Naive thymus-derived CD4-positive, alpha-beta T cell (primary cell): ENCODE results near the gene CAPN5. TPM values are rescaled to one million over a fixed set of nuclear protein-coding genes. Genes with fewer than 3 reads are reported as not detected.

ENCODE experiments used
- ATAC-seq: fragments of 150-1000 bp; cut with Tn5 transposase; 2 replicates; pipeline ENCODE4 v1.10.0; 2021; ENCODE audit warnings: mild to moderate bottlenecking, moderate library complexity
- CTCF ChIA-PET: fragments of 350-600 bp; sonication (Branson Sonifier 250); formaldehyde crosslinking; loops from one replicate; lab custom pipeline; 2021; ENCODE audit warnings: antibody characterized with exemption; lab: Charles Lee
- POLR2A ChIA-PET: fragments of 350-600 bp; sonication (Branson Sonifier 250); formaldehyde crosslinking; loops from one replicate; lab custom pipeline; 2021; ENCODE audit warnings: antibody characterized with exemption, inconsistent platforms; lab: Charles Lee
- DNase-seq, 9 donors: peaks; one replicate each; pipeline versions ENCODE4 v3.0.0 to v3.0.0-alpha.2; 2020 to 2022; ENCODE audit warnings: mixed read lengths in 1 of 9
- H3K27ac ChIP-seq: one replicate; pipeline ENCODE4 v1.7.0; 2013; ENCODE audit warnings: mild to moderate bottlenecking, low read depth, low read length, moderate library complexity
- H3K27me3 ChIP-seq, 2 donors: one replicate each; pipeline ENCODE4 v1.7.0; 2013; ENCODE audit warnings: low read length in 2 of 2, mild to moderate bottlenecking in 2 of 2, moderate library complexity in 2 of 2; ENCODE audit not compliant: control insufficient read depth in 2 of 2, insufficient read depth in 2 of 2
- H3K36me3 ChIP-seq, 3 experiments: 1 replicate in 2 of 3; 2 replicates in 1 of 3; pipeline ENCODE4 v1.7.0; 2013; ENCODE audit warnings: low read length in 3 of 3, mild to moderate bottlenecking in 3 of 3, moderate library complexity in 1 of 3; ENCODE audit not compliant: insufficient read depth in 3 of 3, control insufficient read depth in 2 of 3
- H3K4me1 ChIP-seq, 2 donors: one replicate each; pipeline ENCODE4 v1.7.0; 2013; ENCODE audit warnings: low read length in 2 of 2, mild to moderate bottlenecking in 2 of 2, moderate library complexity in 1 of 2; ENCODE audit not compliant: control insufficient read depth in 2 of 2, insufficient read depth in 2 of 2
- H3K4me3 ChIP-seq: 2 replicates; pipeline ENCODE4 v1.7.0; 2013; ENCODE audit warnings: mild to moderate bottlenecking, low read length
- H3K9me3 ChIP-seq, 3 experiments: 1 replicate in 2 of 3; 2 replicates in 1 of 3; pipeline ENCODE4 v1.7.0; 2013; ENCODE audit warnings: low read length in 3 of 3; ENCODE audit not compliant: control insufficient read depth in 2 of 3
- H3K27ac Mint-ChIP-seq, 9 donors: one replicate each; pipeline ENCODE4 v1.8.0; 2020 to 2022; ENCODE audit warnings: mixed read lengths in 9 of 9, mild to moderate bottlenecking in 8 of 9, moderate library complexity in 5 of 9, inconsistent platforms in 2 of 9
- H3K27me3 Mint-ChIP-seq, 5 donors: one replicate each; pipeline ENCODE4 v1.8.0; 2021 to 2022; ENCODE audit warnings: mixed read lengths in 5 of 5, mild to moderate bottlenecking in 1 of 5
- H3K36me3 Mint-ChIP-seq, 5 donors: one replicate each; pipeline ENCODE4 v1.8.0; 2020 to 2022; ENCODE audit warnings: mixed read lengths in 5 of 5, mild to moderate bottlenecking in 3 of 5, inconsistent platforms in 1 of 5
- H3K4me1 Mint-ChIP-seq, 7 donors: one replicate each; pipeline ENCODE4 v1.8.0; 2020 to 2022; ENCODE audit warnings: mixed read lengths in 7 of 7, mild to moderate bottlenecking in 3 of 7, inconsistent platforms in 1 of 7
- H3K4me3 Mint-ChIP-seq, 10 donors: one replicate each; pipeline ENCODE4 v1.8.0; 2020 to 2022; ENCODE audit warnings: mild to moderate bottlenecking in 10 of 10, mixed read lengths in 10 of 10, moderate library complexity in 6 of 10, inconsistent platforms in 2 of 10
- H3K9me3 Mint-ChIP-seq, 11 donors: one replicate each; pipeline ENCODE4 v1.8.0; 2020 to 2022; ENCODE audit warnings: mixed read lengths in 11 of 11, mild to moderate bottlenecking in 4 of 11, inconsistent platforms in 1 of 11, moderate library complexity in 1 of 11
- intact Hi-C, 2 donors: fragments of 100-400 bp; cut with micrococcal nuclease; formaldehyde crosslinking; loops; one replicate each; pipeline ENCODE4 v1.15.1; 2023
- polyA plus RNA-seq, 2 donors: library from polyadenylated mRNA; unstranded; fragments of 300-500 nt; fragmentation: Illumina TruSeq; gene quantifications; one replicate each; pipeline ENCODE4 v1.2.3, GENCODE V29; 2021
- total RNA-seq, 6 experiments: library from RNA in 5 of 6; stranded (reverse) in 5 of 6; gene quantifications; 1 replicate in 5 of 6; 2 replicates in 1 of 6; pipeline ENCODE4 v1.2.3 and lab custom pipeline; 2021 to 2026

Gene CAPN5
- total and polyA plus RNA-seq, 7 experiments from 2014 or later = 0.94 to 5.8 (median 5.6) TPM

DNA sequence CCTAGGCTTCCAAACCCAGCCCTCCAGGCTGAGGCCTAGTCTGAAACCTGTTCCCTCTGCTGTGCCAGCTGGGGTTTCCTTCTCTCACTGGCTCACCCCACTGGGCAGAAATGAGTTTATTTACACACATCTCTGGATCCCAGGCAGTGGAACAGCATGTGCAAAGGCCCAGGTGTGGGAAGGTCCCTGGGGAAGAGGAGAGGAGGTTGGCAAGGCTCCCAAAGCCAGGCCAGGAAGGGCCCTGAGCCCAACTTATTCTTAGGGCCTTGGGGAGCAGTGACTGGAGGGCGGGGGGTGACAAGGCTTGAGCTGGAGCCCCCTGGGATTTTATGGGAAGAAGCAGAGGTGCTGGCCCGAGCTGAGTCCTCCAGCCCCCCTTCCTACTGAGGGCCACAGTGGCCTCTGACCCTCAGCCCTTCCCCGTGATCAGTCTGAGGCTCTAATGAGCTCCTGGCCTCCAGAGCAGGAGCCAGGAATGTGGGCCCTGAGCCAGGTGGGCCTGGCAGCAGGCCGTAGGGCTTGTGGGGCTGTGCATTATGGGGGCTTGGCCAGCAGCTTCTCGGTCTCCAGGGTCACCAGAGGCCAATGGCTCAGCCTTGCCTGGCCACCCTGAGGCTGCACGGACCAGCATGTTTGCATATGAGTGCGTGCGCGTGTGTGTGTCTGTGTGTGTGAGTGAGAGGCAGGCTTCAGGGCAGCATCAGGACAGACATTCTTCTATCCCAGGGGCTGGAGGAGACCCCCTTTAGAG is 64.2 kb downstream of the CAPN5 start:
- no peak overlapping the region for H3K4me3 Mint-ChIP-seq
- peak overlapping the region in 1 of 9 donors; percentile 65 for H3K27ac Mint-ChIP-seq

DNA sequence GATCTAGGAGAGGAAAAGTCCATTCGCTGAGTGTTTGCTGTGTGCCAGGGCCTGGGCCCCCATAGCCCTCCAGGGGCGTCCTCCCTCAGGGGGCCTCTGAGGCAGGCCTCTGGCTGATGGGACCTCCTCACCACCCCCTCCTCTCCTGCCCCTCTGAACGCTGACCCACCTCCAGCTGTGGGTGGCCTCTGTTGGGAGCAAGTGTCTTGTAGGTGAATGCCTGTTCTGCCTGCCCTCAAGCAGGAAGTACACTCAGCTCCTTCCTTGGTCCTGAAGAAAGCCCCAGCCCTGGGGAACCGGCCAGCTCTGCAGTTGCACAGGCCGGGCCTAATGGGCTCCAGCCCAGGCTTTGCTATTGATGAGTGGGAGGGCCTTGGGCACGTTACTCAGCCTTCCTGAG is 64.8 kb downstream of the CAPN5 start:
- Mint-ChIP-seq H3K4me1 (peaks cover 0 to 10% (median 5%) of the 10 kb centered on the region in 7 donors), H3K27me3 (peaks cover 4 to 11% (median 5%) of the 10 kb centered on the region in 5 donors), H3K27ac (peak overlapping the region in 2 of 9 donors; percentile 14 to 65), H3K4me3 (no peak overlapping the region), H3K36me3 (no peaks in the 10 kb centered on the region), H3K9me3 (peaks cover 0 to 2% (median 0%) of the 10 kb centered on the region in 11 donors)
- Histone ChIP-seq H3K4me3 (no peak overlapping the region), H3K27me3 (no peaks in the 10 kb centered on the region), H3K36me3 (no peaks in the 10 kb centered on the region), H3K27ac (no peak overlapping the region), H3K9me3 (no peaks in the 10 kb centered on the region), H3K4me1 (peaks cover 3 to 10% of the 10 kb centered on the region in 2 donors)
- CTCF ChIA-PET = no interaction called here
- DNase-seq (no peak), ATAC-seq (no peak)
- POLR2A ChIA-PET = interaction anchor here (0.6 kb wide), 1 partner anchor 188 kb away, joined by 5 read pairs; no protein-coding TSS in a partner anchor
- intact Hi-C loops = no loop called here

More for the DNA sequence above, 64.2 kb downstream of the CAPN5 start:
- peaks cover 0 to 12% (median 0%) of the 10 kb centered on the region in 5 donors for H3K27me3 Mint-ChIP-seq
- peaks cover 3 to 11% of the 10 kb centered on the region in 2 donors for H3K4me1 ChIP-seq
- ATAC-seq = no peak
- H3K36me3 ChIP-seq = no peaks in the 10 kb centered on the region
- ChIA-PET CTCF (no interaction called here), POLR2A (no interaction called here)
- no peaks in the 10 kb centered on the region for H3K27me3 ChIP-seq
- H3K9me3 Mint-ChIP-seq = peaks cover 0 to 2% (median 0%) of the 10 kb centered on the region in 11 donors
- H3K36me3 Mint-ChIP-seq = no peaks in the 10 kb centered on the region
- intact Hi-C loops = no loop called here
- H3K9me3 ChIP-seq = no peaks in the 10 kb centered on the region
- DNase-seq = no peak
- H3K4me3 ChIP-seq = no peak overlapping the region
- peaks cover 0 to 15% (median 6%) of the 10 kb centered on the region in 7 donors for H3K4me1 Mint-ChIP-seq
- no peak overlapping the region for H3K27ac ChIP-seq

DNA sequence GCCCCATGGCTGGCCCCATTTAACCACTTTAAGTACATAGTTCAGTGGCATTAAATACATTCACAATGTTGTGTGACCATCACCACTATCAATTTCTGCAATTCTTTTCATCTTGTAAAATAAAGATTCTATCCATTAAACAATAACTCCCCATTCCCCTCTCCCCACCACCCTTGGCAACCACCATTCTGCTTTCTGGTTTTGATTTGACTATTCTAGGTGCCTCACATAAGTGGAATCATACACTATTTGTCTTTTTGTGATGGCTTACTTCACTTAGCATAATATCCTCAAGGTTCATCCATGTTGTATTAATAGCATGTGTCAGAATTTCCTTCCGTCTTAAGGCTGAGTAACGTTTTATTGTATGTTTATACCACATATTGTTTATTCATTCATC is 68.3 kb downstream of the CAPN5 start:
- Histone ChIP-seq H3K9me3 (no peaks in the 10 kb centered on the region), H3K27ac (no peak overlapping the region), H3K4me1 (no peaks in the 10 kb centered on the region), H3K27me3 (no peaks in the 10 kb centered on the region), H3K36me3 (no peaks in the 10 kb centered on the region), H3K4me3 (no peak overlapping the region)
- Mint-ChIP-seq H3K4me3 (no peak overlapping the region), H3K27ac (no peak overlapping the region), H3K9me3 (peaks cover 0 to 2% (median 0%) of the 10 kb centered on the region in 11 donors), H3K4me1 (peaks cover 0 to 3% (median 0%) of the 10 kb centered on the region in 7 donors), H3K27me3 (peaks cover 20 to 31% (median 29%) of the 10 kb centered on the region in 5 donors), H3K36me3 (no peaks in the 10 kb centered on the region)
- POLR2A ChIA-PET = no interaction called here
- no peak for DNase-seq
- ATAC-seq = no peak
- CTCF ChIA-PET = no interaction called here
- intact Hi-C loops = no loop called here

DNA sequence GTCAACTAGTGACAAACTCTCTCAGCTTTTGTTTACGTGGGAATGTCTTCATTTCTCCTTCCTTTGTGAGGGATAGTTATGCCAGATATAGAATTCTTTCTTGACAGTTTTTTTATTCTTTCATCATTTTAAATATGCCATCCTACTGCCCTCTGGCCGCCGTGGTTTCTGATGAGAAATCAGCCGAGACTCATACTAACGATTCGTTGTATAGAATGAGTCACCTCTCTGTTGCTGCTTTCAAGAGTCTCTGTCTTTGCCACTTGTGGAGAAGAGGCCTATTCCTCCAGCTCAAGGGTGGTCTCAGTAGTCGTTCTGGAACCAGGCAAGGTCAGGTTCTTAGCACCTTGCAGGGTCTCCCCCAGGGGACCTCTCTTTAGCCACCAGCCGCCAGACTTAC is 69.3 kb downstream of the CAPN5 start:
- H3K4me1 ChIP-seq = no peaks in the 10 kb centered on the region
- H3K27ac Mint-ChIP-seq = no peak overlapping the region
- no peak for ATAC-seq
- H3K27me3 ChIP-seq = no peaks in the 10 kb centered on the region
- no peak for DNase-seq
- no peak overlapping the region for H3K4me3 ChIP-seq
- no peaks in the 10 kb centered on the region for H3K36me3 Mint-ChIP-seq
- POLR2A ChIA-PET = no interaction called here
- no peak overlapping the region for H3K27ac ChIP-seq
- peaks cover 20 to 31% (median 29%) of the 10 kb centered on the region in 5 donors for H3K27me3 Mint-ChIP-seq
- peaks cover 0 to 3% (median 0%) of the 10 kb centered on the region in 7 donors for H3K4me1 Mint-ChIP-seq
- no peaks in the 10 kb centered on the region for H3K9me3 ChIP-seq
- no peak overlapping the region for H3K4me3 Mint-ChIP-seq
- peaks cover 0 to 2% (median 0%) of the 10 kb centered on the region in 11 donors for H3K9me3 Mint-ChIP-seq
- CTCF ChIA-PET = interaction anchor here (0.6 to 1.3 kb wide), 2 partner anchors 9 to 1396 kb away, joined by 4 read pairs; no protein-coding TSS in a partner anchor
- no peaks in the 10 kb centered on the region for H3K36me3 ChIP-seq
- intact Hi-C loops = no loop called here

DNA sequence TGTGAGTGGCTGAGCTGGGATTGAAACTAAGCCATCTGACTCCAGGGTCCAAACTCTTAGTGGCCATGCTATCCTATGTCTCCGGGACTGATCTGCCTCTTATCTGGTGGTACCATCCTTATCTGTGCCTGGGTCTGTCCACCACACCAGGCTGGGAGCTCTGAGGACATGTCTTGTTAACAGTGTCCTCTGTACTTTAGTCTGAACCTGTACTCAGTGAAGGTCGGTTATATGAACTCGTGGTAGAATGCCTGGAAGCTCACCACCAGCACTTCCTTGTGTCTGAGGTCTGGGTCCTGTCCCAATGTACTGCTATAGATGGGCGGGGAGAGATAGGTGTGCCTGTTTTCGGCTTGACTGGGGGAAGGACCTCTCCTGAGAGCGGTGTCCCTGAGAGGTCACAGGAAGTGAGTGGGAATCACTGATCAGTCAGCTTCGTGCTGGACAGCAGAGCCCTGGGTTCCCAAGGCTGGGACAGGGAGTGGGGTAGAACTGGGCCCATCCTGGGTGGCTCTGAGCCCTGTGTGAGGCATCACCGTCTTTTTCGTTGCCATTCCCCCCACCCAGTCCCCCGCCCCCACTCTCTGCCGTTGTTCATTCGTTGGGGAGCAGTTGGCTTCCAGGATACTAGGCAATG is 70.1 kb downstream of the CAPN5 start:
- Histone ChIP-seq H3K4me1 (no peaks in the 10 kb centered on the region), H3K9me3 (no peaks in the 10 kb centered on the region), H3K27me3 (no peaks in the 10 kb centered on the region), H3K27ac (no peak overlapping the region), H3K36me3 (no peaks in the 10 kb centered on the region), H3K4me3 (no peak overlapping the region)
- Mint-ChIP-seq H3K4me3 (no peak overlapping the region), H3K27ac (no peak overlapping the region), H3K36me3 (no peaks in the 10 kb centered on the region), H3K4me1 (peaks cover 0 to 7% (median 0%) of the 10 kb centered on the region in 7 donors), H3K9me3 (peaks cover 0 to 2% (median 0%) of the 10 kb centered on the region in 11 donors), H3K27me3 (peaks cover 20 to 36% (median 29%) of the 10 kb centered on the region in 5 donors)
- POLR2A ChIA-PET = no interaction called here
- DNase-seq (no peak), ATAC-seq (no peak)
- intact Hi-C loops = no loop called here
- CTCF ChIA-PET = interaction anchor here (1.3 kb wide), 1 partner anchor 10 kb away, joined by 4 read pairs; no protein-coding TSS in a partner anchor

GRCh38 chr11:77137421-77137820 is 70.7 kb downstream of the CAPN5 start:
- Mint-ChIP-seq H3K4me1 (peaks cover 0 to 12% (median 0%) of the 10 kb centered on the region in 7 donors), H3K27ac (no peak overlapping the region), H3K27me3 (peaks cover 20 to 39% (median 29%) of the 10 kb centered on the region in 5 donors), H3K9me3 (peaks cover 0 to 2% (median 0%) of the 10 kb centered on the region in 11 donors), H3K36me3 (no peaks in the 10 kb centered on the region), H3K4me3 (no peak overlapping the region)
- POLR2A ChIA-PET = no interaction called here
- Histone ChIP-seq H3K36me3 (no peaks in the 10 kb centered on the region), H3K4me3 (no peak overlapping the region), H3K27me3 (no peaks in the 10 kb centered on the region), H3K27ac (no peak overlapping the region), H3K9me3 (no peaks in the 10 kb centered on the region), H3K4me1 (peaks cover 0 to 3% of the 10 kb centered on the region in 2 donors)
- ATAC-seq = no peak
- no peak for DNase-seq
- intact Hi-C loops = no loop called here
- CTCF ChIA-PET = interaction anchor here (1.3 kb wide), 1 partner anchor 11 kb away, joined by 4 read pairs; no protein-coding TSS in a partner anchor
